IMR-90 (cell line): ENCODE data around the gene SLAMF8. TPM values are rescaled to one million over a fixed set of nuclear protein-coding genes. Genes with fewer than 3 reads are reported as not detected.

Experiments used
- ATAC-seq: fragments of 200-7000 bp; cut with Tn5 transposase; 2 replicates; pipeline ENCODE4 v1.9.1; 2020; ENCODE audit warnings: low read depth, mild to moderate bottlenecking, moderate library complexity
- BruUV-seq: library from RNA; stranded (reverse); fragments of 400-500 nt; replicated peaks from 2 replicates; lab custom pipeline; 2021; lab: Mats Ljungman, UMichigan
- CTCF ChIA-PET: fragments of 300-600 bp; formaldehyde crosslinking; extraction: SDS; loops from one replicate; lab custom pipeline; 2021; ENCODE audit warnings: antibody characterized with exemption; lab: Yijun Ruan, JAX
- POLR2A ChIA-PET: fragments of 300-600 bp; sonication (Branson Sonifier 250); formaldehyde crosslinking; loops from one replicate; lab custom pipeline; 2022; ENCODE audit warnings: antibody characterized with exemption; ENCODE audit not compliant: unreplicated experiment; lab: Charles Lee
- DNase-seq: peaks from one replicate; pipeline ENCODE4 v3.0.0; 2013
- H2AFZ ChIP-seq: replicated peaks from 2 replicates; pipeline ENCODE3; 2013; ENCODE audit warnings: low read length, mild to moderate bottlenecking; ENCODE audit not compliant: poor library complexity
- H2AK5ac ChIP-seq: 2 replicates; pipeline ENCODE4 v1.6.1; 2013; ENCODE audit warnings: low read depth, low read length, inconsistent platforms
- H2AK9ac ChIP-seq: replicated peaks from 2 replicates; pipeline ENCODE3; 2013; ENCODE audit warnings: mild to moderate bottlenecking, low read depth, low read length, moderate library complexity; ENCODE audit not compliant: poor library complexity
- H2BK120ac ChIP-seq: 2 replicates; pipeline ENCODE4 v1.6.1; 2013; ENCODE audit warnings: low read depth, low read length, inconsistent platforms
- H2BK15ac ChIP-seq: 3 replicates; pipeline ENCODE4 v1.6.1; 2013; ENCODE audit warnings: low read depth, low read length, inconsistent platforms
- H2BK20ac ChIP-seq: 2 replicates; pipeline ENCODE4 v1.6.1; 2013; ENCODE audit warnings: low read depth, mild to moderate bottlenecking, inconsistent platforms, low read length, moderate library complexity
- H2BK5ac ChIP-seq: 2 replicates; pipeline ENCODE4 v1.6.1; 2013; ENCODE audit warnings: mild to moderate bottlenecking, low read depth, low read length, inconsistent platforms; ENCODE audit not compliant: poor library complexity, severe bottlenecking
- H3K14ac ChIP-seq: replicated peaks from 2 replicates; pipeline ENCODE4 v1.6.1; 2013; ENCODE audit warnings: low read depth, low read length, inconsistent platforms
- H3K18ac ChIP-seq: 2 replicates; pipeline ENCODE4 v1.6.1; 2013; ENCODE audit warnings: low read depth, low read length, control low read depth
- H3K23ac ChIP-seq: 2 replicates; pipeline ENCODE4 v1.6.1; 2013; ENCODE audit warnings: low read depth, low read length, inconsistent platforms
- H3K27ac ChIP-seq: 2 replicates; pipeline ENCODE4 v1.5.1; 2013; ENCODE audit warnings: mild to moderate bottlenecking, control low read depth, low read length; ENCODE audit not compliant: insufficient read depth
- H3K27me3 ChIP-seq: 2 replicates; pipeline ENCODE4 v1.6.1; 2013; ENCODE audit warnings: low read length; ENCODE audit not compliant: control insufficient read depth, insufficient read depth
- H3K36me3 ChIP-seq: 2 replicates; pipeline ENCODE4 v1.6.1; 2013; ENCODE audit warnings: low read length, mixed read lengths; ENCODE audit not compliant: control insufficient read depth, insufficient read depth
- H3K4ac ChIP-seq: 2 replicates; pipeline ENCODE4 v1.6.1; 2013; ENCODE audit warnings: low read depth, low read length, inconsistent platforms
- H3K4me1 ChIP-seq: 2 replicates; pipeline ENCODE4 v1.6.1; 2013; ENCODE audit warnings: low read length, mixed read lengths; ENCODE audit not compliant: control insufficient read depth, insufficient read depth
- H3K4me2 ChIP-seq: 2 replicates; pipeline ENCODE4 v1.6.1; 2013; ENCODE audit warnings: low read depth, mild to moderate bottlenecking, control low read depth, low read length, moderate library complexity
- H3K4me3 ChIP-seq: 2 replicates; pipeline ENCODE4 v1.5.1; 2013; ENCODE audit warnings: low read depth, mild to moderate bottlenecking, control low read depth, low read length, moderate library complexity; ENCODE audit not compliant: insufficient read depth
- H3K56ac ChIP-seq: 2 replicates; pipeline ENCODE4 v1.6.1; 2013; ENCODE audit warnings: low read length, inconsistent platforms; ENCODE audit not compliant: insufficient read depth; ENCODE audit errors: extremely low read depth
- H3K79me1 ChIP-seq, 2 experiments: 2 replicates each; pipeline ENCODE4 v1.6.1; 2013; ENCODE audit warnings: low read length in 2 of 2, inconsistent platforms in 1 of 2, low read depth in 1 of 2
- H3K9ac ChIP-seq: 2 replicates; pipeline ENCODE4 v1.6.1; 2013; ENCODE audit warnings: low read depth, low read length, control low read depth
- H3K9me1 ChIP-seq: 2 replicates; pipeline ENCODE4 v1.6.1; 2013; ENCODE audit warnings: low read length, inconsistent platforms; ENCODE audit not compliant: insufficient read depth
- H3K9me3 ChIP-seq: 2 replicates; pipeline ENCODE4 v1.6.1; 2013; ENCODE audit warnings: low read length; ENCODE audit not compliant: control insufficient read depth, insufficient read depth
- H4K20me1 ChIP-seq: 2 replicates; pipeline ENCODE4 v1.6.1; 2013; ENCODE audit warnings: low read length, inconsistent platforms; ENCODE audit not compliant: insufficient read depth
- H4K5ac ChIP-seq: 2 replicates; pipeline ENCODE4 v1.6.1; 2013; ENCODE audit warnings: mild to moderate bottlenecking, low read depth, low read length, control low read depth
- H4K8ac ChIP-seq, 2 experiments: 2 replicates each; pipeline ENCODE4 v1.6.1; 2013; ENCODE audit warnings: low read depth in 2 of 2, low read length in 2 of 2, control low read depth in 1 of 2, inconsistent platforms in 1 of 2
- H4K91ac ChIP-seq: 2 replicates; pipeline ENCODE4 v1.6.1; 2013; ENCODE audit warnings: low read depth, low read length, inconsistent platforms; ENCODE audit not compliant: insufficient read depth
- CHD1 ChIP-seq: IDR thresholded peaks from 2 replicates; pipeline ENCODE4 v1.6.1; 2012; ENCODE audit warnings: low read depth, low read length, improper control_type of control experiment
- ELK1 ChIP-seq: fragments of 150-350 bp; IDR thresholded peaks from 2 replicates; pipeline ENCODE4 v1.6.1; 2016; ENCODE audit warnings: low read depth, mild to moderate bottlenecking, low read length, moderate library complexity, borderline replicate concordance
- FOS ChIP-seq: fragments of 150-350 bp; IDR thresholded peaks from 2 replicates; pipeline ENCODE4 v1.6.1; 2016; ENCODE audit warnings: low read depth, low read length
- MAZ ChIP-seq: IDR thresholded peaks from 2 replicates; pipeline ENCODE4 v1.6.1; 2012; ENCODE audit warnings: low read depth, mild to moderate bottlenecking, low read length, improper control_type of control experiment, moderate library complexity, borderline replicate concordance
- MXI1 ChIP-seq: IDR thresholded peaks from 2 replicates; pipeline ENCODE4 v1.6.1; 2012; ENCODE audit warnings: low read depth, mild to moderate bottlenecking, low read length, moderate library complexity, borderline replicate concordance
- NFE2L2 ChIP-seq: fragments of 150-350 bp; IDR thresholded peaks from 2 replicates; pipeline ENCODE4 v1.6.1; 2016; ENCODE audit warnings: low read depth, mild to moderate bottlenecking, low read length
- RAD21 ChIP-seq: IDR thresholded peaks from 2 replicates; pipeline ENCODE4 v1.6.1; 2012; ENCODE audit warnings: low read length, improper control_type of control experiment
- RCOR1 ChIP-seq: IDR thresholded peaks from 2 replicates; pipeline ENCODE4 v1.6.1; 2012; ENCODE audit warnings: mild to moderate bottlenecking, low read length, improper control_type of control experiment; ENCODE audit not compliant: insufficient replicate concordance
- SMC3 ChIP-seq: fragments of 150-350 bp; IDR thresholded peaks from 2 replicates; pipeline ENCODE4 v1.6.1; 2016; ENCODE audit warnings: low read depth, mild to moderate bottlenecking, antibody characterized with exemption, low read length, moderate library complexity
- WGBS, 2 experiments: methylation state at CpG; one replicate each; pipeline versions ENCODE4 v1.1.5 to v1.1.7; 2013; ENCODE audit warnings: missing lambda C conversion rate in 2 of 2; ENCODE audit not compliant: insufficient read length in 1 of 2; ENCODE audit errors: extremely low coverage in 2 of 2; 5-methylcytosine and 5-hydroxymethylcytosine counted together
- dilution Hi-C: fragments of 300-500 bp; cut with HindIII; formaldehyde crosslinking; loops from one replicate; pipeline ENCODE4 v1.14.3; 2018; ENCODE audit warnings: low sequenced_read_pairs; ENCODE audit not compliant: unreplicated experiment
- in situ Hi-C: fragments of 300-500 bp; cut with MboI; formaldehyde crosslinking; loops from 3 replicates; pipeline ENCODE4 v1.14.3; 2019; ENCODE audit warnings: low sequenced_read_pairs, inconsistent platforms, mixed read lengths
- intact Hi-C: fragments of 100-400 bp; cut with micrococcal nuclease; formaldehyde crosslinking; loops from 2 replicates; pipeline ENCODE4 v1.10.0; 2022
- polyA plus RNA-seq, 3 experiments: library from polyadenylated mRNA; depleted of rRNA; stranded (reverse); fragments of >200 nt; gene quantifications; 2 replicates each; pipeline ENCODE4 v1.2.3, GENCODE V29; 2012; ENCODE audit warnings: low replicate concordance in 1 of 3
- total RNA-seq: library from RNA; depleted of rRNA; stranded (reverse); fragments of >200 nt; gene quantifications from 2 replicates; pipeline ENCODE4 v1.2.3, GENCODE V29; 2012

SLAMF8 gene
- total and polyA plus RNA-seq, 2 of the 4 experiments (the other 2 are of a cell fraction) = 0.07 TPM; not detected in 1

DNA sequence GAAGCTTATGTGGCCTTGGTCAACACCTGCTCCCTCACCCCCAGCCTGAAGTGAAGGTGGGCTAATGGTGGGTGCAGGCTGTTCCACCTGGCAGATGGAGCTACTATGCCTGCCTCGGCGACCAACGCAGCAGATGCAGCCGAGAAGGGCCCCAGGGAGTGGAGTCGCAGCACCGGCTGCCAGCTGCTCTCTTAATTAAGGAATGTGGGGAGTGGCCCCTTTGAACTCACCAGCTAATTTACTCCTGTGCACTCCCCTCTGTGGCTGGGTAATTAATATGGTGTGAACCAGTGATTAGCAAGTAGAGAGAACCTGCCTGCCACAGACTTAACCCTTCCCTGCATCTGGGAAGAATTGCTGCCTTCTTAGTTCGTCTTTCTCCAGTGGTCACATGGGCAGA lies 3.3 kb upstream of the SLAMF8 start (continued):
- TF ChIP-seq FOS (no peak), MAZ (no peak)

DNA sequence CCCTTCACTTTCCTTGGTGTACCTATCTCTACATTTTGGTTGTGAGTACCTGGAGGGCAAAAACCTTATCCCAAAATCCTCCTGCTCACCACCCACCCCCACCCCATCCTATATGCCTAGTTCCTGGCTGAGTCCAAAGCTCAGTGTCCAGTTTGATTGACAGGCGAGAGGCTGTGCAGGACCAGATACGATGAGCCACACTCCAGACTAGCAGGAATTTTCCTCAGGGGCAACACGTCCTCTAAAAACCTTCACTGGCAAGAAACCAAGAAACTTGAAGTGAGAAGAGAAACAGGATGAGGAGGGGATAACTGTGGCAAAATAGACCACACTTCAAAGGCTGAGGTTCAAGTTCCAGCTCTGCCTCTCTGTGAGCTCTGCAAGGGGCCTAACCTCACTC lies 1.1 kb upstream of the SLAMF8 start:
- Histone ChIP-seq H4K20me1 (no peaks in the 10 kb centered on the region), H3K4me3 (no peak overlapping the region), H3K4me1 (peaks cover 2% of the 10 kb centered on the region), H3K9me3 (no peaks in the 10 kb centered on the region), H3K14ac (no peak overlapping the region), H2AK9ac (no peak overlapping the region), H4K91ac (no peak overlapping the region), H3K27ac (no peak overlapping the region), H3K9me1 (0 out of 2 replicates have a peak, but pooled peaks cover 3% of the 10 kb centered on the region), H3K79me1 (no peaks in the 10 kb centered on the region), H2AK5ac (no peak overlapping the region), H3K4ac (no peak overlapping the region), H4K8ac (no peak overlapping the region), H2AFZ (no peak overlapping the region), H3K36me3 (no peaks in the 10 kb centered on the region), H4K5ac (no peak overlapping the region), H3K27me3 (peaks cover 21% of the 10 kb centered on the region), H3K18ac (no peak overlapping the region), H2BK20ac (no peak overlapping the region), H2BK5ac (no peak overlapping the region), H2BK15ac (no peak overlapping the region), H3K23ac (no peak overlapping the region), H2BK120ac (no peak overlapping the region), H3K56ac (no peak overlapping the region), H3K9ac (no peak overlapping the region), H3K4me2 (no peak overlapping the region)
- WGBS, 2 experiments = 100% methylated on average over 1 of the region's 3 CpGs; no CpG with 5 or more reads in 1 of the 2 experiments
- TF ChIP-seq MXI1 (no peak), ELK1 (no peak), NFE2L2 (no peak), RCOR1 (no peak), FOS (no peak), SMC3 (no peak), RAD21 (no peak), CHD1 (no peak)
- ChIA-PET POLR2A (no interaction called here), CTCF (no interaction called here)
- ATAC-seq (no peak), DNase-seq (no peak)
- dilution Hi-C loops (no loop called here), intact Hi-C loops (no loop called here), in situ Hi-C loops (no loop called here)
- no TSS peak for BruUV-seq
